SK-N-SH treated with all-trans-retinoic acid at 6 μM for 48 hours (cell line): ENCODE measurements around the gene MMD.

Source experiments
- ATAC-seq: fragments of 200-7000 bp; cut with Tn5 transposase; 3 replicates; pipeline ENCODE4 v1.9.1; 2020; ENCODE audit warnings: mild to moderate bottlenecking, moderate library complexity
- ARNTL ChIP-seq: fragments of 450-650 bp; formaldehyde crosslinking; IDR thresholded peaks from 2 replicates; pipeline ENCODE4 v1.5.0; 2020; ENCODE audit warnings: low read depth, mild to moderate bottlenecking, moderate library complexity, borderline replicate concordance
- BACH2 ChIP-seq: fragments of 250-450 bp; sonication (Bioruptor Pico); IDR thresholded peaks from 2 replicates; pipeline ENCODE4 v1.9.0; 2021; ENCODE audit warnings: mild to moderate bottlenecking, borderline replicate concordance
- CSDC2 ChIP-seq: fragments of 250-450 bp; sonication (Bioruptor Pico); IDR thresholded peaks from 2 replicates; pipeline ENCODE4 v1.5.0; 2020; ENCODE audit warnings: mild to moderate bottlenecking, moderate library complexity
- ESRRG ChIP-seq: fragments of 250-450 bp; sonication (Bioruptor Pico); IDR thresholded peaks from 2 replicates; pipeline ENCODE4 v1.6.1; 2021; ENCODE audit warnings: mild to moderate bottlenecking
- GLIS3 ChIP-seq: fragments of 250-450 bp; sonication (Bioruptor Pico); IDR thresholded peaks from 2 replicates; pipeline ENCODE4 v1.5.0; 2020; ENCODE audit warnings: mild to moderate bottlenecking, moderate library complexity
- ISL1 ChIP-seq: fragments of 250-450 bp; sonication (Bioruptor Pico); IDR thresholded peaks from 2 replicates; pipeline ENCODE4 v2.1.2; 2022; ENCODE audit warnings: mild to moderate bottlenecking, moderate library complexity
- PPARA ChIP-seq: fragments of 250-450 bp; sonication (Bioruptor Pico); IDR thresholded peaks from 2 replicates; pipeline ENCODE4 v1.5.0; 2020; ENCODE audit warnings: mild to moderate bottlenecking, borderline replicate concordance
- RARB ChIP-seq: fragments of 250-450 bp; sonication (Bioruptor Pico); IDR thresholded peaks from 2 replicates; pipeline ENCODE4 v1.8.0; 2021; ENCODE audit warnings: mild to moderate bottlenecking, moderate library complexity
- TCF4 ChIP-seq: fragments of 250-450 bp; sonication (Bioruptor Pico); IDR thresholded peaks from 2 replicates; pipeline ENCODE4 v1.8.0; 2021; ENCODE audit warnings: mild to moderate bottlenecking, moderate library complexity, borderline replicate concordance
- TOX ChIP-seq: fragments of 250-450 bp; sonication (Bioruptor Pico); IDR thresholded peaks from 2 replicates; pipeline ENCODE4 v1.8.0; 2021; ENCODE audit warnings: mild to moderate bottlenecking, moderate library complexity, borderline replicate concordance
- ZC3H10 ChIP-seq: fragments of 250-450 bp; sonication (Bioruptor Pico); IDR thresholded peaks from 2 replicates; pipeline ENCODE4 v1.5.1; 2021; ENCODE audit warnings: mild to moderate bottlenecking, moderate library complexity
- ZFP3 ChIP-seq: fragments of 250-450 bp; sonication (Bioruptor Pico); IDR thresholded peaks from 2 replicates; pipeline ENCODE4 v1.5.0; 2020; ENCODE audit warnings: mild to moderate bottlenecking, moderate library complexity
- ZNF70 ChIP-seq: fragments of 450-650 bp; formaldehyde crosslinking; IDR thresholded peaks from 2 replicates; pipeline ENCODE4 v1.5.0; 2020; ENCODE audit warnings: mild to moderate bottlenecking, moderate library complexity
- ZNF8 ChIP-seq: fragments of 450-650 bp; formaldehyde crosslinking; IDR thresholded peaks from 2 replicates; pipeline ENCODE4 v1.5.0; 2020; ENCODE audit warnings: mild to moderate bottlenecking, moderate library complexity
- TF ChIP-seq, protein P1 (sequence below): fragments of 250-450 bp; sonication (Bioruptor Pico); IDR thresholded peaks from 2 replicates; pipeline ENCODE4 v1.8.0; 2021; ENCODE audit warnings: low read depth, mild to moderate bottlenecking, moderate library complexity, borderline replicate concordance
- TF ChIP-seq, protein P2 (sequence below): fragments of 250-450 bp; sonication (Bioruptor Pico); IDR thresholded peaks from 2 replicates; pipeline ENCODE4 v1.5.1; 2021; ENCODE audit warnings: mild to moderate bottlenecking, moderate library complexity
- TF ChIP-seq, protein P3 (sequence below): fragments of 250-450 bp; sonication (Bioruptor Pico); IDR thresholded peaks from 2 replicates; pipeline ENCODE4 v1.5.1; 2020; ENCODE audit warnings: low read depth, mild to moderate bottlenecking, moderate library complexity
- TF ChIP-seq, protein P4 (sequence below): fragments of 250-450 bp; sonication (Bioruptor Pico); IDR thresholded peaks from 2 replicates; pipeline ENCODE4 v1.5.0; 2020; ENCODE audit warnings: mild to moderate bottlenecking, moderate library complexity

MMD gene

DNA sequence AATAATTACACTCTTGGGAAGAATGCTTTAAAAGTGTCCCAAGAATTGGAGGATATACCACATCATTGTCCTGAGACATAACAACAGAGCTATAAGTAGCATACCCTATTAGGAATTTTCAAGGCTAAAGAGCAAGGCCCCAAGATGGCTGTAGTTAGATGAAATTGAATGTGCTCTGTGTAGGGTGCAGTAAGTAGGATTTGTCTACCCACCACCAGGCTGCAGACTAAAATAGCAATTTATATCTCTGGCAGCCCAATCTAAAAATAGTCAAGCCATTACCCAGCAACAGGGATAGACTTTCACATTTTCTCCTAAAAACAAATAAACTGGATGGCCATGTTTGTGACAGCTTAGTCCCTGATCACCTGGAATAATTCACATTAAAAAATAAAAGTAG, 5.6 kb downstream of the MMD start:
- TF ChIP-seq ZNF8 (CRISPR knock-in tag) (no peak), ARNTL (CRISPR knock-in tag) (no peak), ZNF70 (CRISPR knock-in tag) (no peak), TOX (no peak), ESRRG (CRISPR knock-in tag) (no peak), PPARA (CRISPR knock-in tag) (no peak)
- TF ChIP-seq, protein P1, sequence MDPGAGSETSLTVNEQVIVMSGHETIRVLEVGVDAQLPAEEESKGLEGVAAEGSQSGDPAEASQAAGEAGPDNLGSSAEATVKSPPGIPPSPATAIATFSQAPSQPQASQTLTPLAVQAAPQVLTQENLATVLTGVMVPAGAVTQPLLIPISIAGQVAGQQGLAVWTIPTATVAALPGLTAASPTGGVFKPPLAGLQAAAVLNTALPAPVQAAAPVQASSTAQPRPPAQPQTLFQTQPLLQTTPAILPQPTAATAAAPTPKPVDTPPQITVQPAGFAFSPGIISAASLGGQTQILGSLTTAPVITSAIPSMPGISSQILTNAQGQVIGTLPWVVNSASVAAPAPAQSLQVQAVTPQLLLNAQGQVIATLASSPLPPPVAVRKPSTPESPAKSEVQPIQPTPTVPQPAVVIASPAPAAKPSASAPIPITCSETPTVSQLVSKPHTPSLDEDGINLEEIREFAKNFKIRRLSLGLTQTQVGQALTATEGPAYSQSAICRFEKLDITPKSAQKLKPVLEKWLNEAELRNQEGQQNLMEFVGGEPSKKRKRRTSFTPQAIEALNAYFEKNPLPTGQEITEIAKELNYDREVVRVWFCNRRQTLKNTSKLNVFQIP (CRISPR knock-in tag), result no peak
- TF ChIP-seq, protein P2, sequence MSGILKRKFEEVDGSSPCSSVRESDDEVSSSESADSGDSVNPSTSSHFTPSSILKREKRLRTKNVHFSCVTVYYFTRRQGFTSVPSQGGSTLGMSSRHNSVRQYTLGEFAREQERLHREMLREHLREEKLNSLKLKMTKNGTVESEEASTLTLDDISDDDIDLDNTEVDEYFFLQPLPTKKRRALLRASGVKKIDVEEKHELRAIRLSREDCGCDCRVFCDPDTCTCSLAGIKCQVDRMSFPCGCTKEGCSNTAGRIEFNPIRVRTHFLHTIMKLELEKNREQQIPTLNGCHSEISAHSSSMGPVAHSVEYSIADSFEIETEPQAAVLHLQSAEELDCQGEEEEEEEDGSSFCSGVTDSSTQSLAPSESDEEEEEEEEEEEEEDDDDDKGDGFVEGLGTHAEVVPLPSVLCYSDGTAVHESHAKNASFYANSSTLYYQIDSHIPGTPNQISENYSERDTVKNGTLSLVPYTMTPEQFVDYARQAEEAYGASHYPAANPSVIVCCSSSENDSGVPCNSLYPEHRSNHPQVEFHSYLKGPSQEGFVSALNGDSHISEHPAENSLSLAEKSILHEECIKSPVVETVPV (CRISPR knock-in tag), result no peak
- ATAC-seq, result no peak

DNA sequence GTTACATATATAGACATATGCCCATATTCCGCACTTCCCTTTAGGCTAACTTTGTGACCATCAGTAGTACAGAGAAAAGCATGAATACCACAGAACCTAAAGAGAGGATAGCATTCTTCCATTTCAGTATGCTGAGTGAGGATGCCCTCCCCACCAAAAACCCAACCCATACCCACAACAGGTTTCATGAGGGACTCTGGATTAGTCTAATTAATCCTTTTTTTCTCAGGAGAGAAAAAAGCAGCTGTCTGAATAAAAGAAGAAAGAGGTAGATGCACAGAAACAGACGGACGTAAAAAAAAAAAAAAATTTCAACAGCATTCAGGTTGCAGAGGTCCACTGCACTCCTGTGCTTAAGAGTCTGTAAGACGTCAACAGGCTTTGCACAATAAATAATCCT, 6.7 kb downstream of the MMD start:
- TF ChIP-seq ZNF70 (CRISPR knock-in tag), result no peak
- no peak for TF ChIP-seq ZNF8 (CRISPR knock-in tag)
- TF ChIP-seq PPARA (CRISPR knock-in tag), result no peak
- TF ChIP-seq ZFP3 (CRISPR knock-in tag), result no peak
- no peak for TF ChIP-seq ISL1 (CRISPR knock-in tag)
- TF ChIP-seq TCF4 (CRISPR knock-in tag), result no peak
- TF ChIP-seq BACH2 (CRISPR knock-in tag), result no peak
- no peak for TF ChIP-seq ARNTL (CRISPR knock-in tag)
- TF ChIP-seq GLIS3 (CRISPR knock-in tag), result no peak
- TF ChIP-seq, protein P2 (CRISPR knock-in tag), result no peak
- TF ChIP-seq, protein P3, sequence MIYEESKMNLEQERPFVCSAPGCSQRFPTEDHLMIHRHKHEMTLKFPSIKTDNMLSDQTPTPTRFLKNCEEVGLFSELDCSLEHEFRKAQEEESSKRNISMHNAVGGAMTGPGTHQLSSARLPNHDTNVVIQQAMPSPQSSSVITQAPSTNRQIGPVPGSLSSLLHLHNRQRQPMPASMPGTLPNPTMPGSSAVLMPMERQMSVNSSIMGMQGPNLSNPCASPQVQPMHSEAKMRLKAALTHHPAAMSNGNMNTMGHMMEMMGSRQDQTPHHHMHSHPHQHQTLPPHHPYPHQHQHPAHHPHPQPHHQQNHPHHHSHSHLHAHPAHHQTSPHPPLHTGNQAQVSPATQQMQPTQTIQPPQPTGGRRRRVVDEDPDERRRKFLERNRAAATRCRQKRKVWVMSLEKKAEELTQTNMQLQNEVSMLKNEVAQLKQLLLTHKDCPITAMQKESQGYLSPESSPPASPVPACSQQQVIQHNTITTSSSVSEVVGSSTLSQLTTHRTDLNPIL (CRISPR knock-in tag), result no peak
- TF ChIP-seq, protein P4, sequence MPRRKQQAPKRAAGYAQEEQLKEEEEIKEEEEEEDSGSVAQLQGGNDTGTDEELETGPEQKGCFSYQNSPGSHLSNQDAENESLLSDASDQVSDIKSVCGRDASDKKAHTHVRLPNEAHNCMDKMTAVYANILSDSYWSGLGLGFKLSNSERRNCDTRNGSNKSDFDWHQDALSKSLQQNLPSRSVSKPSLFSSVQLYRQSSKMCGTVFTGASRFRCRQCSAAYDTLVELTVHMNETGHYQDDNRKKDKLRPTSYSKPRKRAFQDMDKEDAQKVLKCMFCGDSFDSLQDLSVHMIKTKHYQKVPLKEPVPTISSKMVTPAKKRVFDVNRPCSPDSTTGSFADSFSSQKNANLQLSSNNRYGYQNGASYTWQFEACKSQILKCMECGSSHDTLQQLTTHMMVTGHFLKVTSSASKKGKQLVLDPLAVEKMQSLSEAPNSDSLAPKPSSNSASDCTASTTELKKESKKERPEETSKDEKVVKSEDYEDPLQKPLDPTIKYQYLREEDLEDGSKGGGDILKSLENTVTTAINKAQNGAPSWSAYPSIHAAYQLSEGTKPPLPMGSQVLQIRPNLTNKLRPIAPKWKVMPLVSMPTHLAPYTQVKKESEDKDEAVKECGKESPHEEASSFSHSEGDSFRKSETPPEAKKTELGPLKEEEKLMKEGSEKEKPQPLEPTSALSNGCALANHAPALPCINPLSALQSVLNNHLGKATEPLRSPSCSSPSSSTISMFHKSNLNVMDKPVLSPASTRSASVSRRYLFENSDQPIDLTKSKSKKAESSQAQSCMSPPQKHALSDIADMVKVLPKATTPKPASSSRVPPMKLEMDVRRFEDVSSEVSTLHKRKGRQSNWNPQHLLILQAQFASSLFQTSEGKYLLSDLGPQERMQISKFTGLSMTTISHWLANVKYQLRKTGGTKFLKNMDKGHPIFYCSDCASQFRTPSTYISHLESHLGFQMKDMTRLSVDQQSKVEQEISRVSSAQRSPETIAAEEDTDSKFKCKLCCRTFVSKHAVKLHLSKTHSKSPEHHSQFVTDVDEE (CRISPR knock-in tag), result no peak
- TF ChIP-seq, protein P1 (CRISPR knock-in tag), result no peak
- TF ChIP-seq ZC3H10, result no peak
- no peak for TF ChIP-seq CSDC2 (CRISPR knock-in tag)
- no peak for TF ChIP-seq RARB (CRISPR knock-in tag)
- ATAC-seq, result no peak

DNA sequence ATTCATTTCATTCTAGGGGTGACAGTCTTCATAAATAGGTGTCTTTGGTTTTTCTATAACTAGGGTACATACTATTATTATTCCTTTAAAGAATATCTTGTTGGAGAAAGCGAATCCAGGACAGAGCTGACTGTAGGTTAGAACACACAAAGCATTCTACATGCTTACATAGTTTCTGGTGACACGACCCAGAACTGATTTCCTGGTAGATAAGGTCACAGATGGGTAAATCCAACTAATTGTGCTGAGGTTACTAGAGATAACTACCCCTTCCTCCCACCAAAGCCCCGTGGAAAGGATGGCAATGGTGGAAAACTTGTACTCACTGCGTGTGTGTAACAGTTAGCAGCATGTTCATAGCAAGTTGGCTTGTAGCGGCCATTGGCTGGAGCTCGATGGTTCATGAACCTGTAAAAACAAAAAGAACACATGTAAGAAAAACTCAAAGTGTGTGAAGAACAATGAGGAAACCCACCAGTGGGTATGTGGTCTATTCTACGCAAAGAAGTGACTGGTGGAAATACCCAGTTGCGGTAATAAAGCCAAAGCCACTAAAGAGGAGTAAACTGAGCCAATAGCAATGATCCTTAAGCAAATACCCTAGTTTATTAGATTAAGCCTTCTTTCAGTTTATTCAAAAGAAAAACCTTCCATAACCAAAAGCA, 7.7 kb downstream of the MMD start:
- no peak for ATAC-seq
- TF ChIP-seq TCF4 (CRISPR knock-in tag), result no peak
- no peak for TF ChIP-seq ESRRG (CRISPR knock-in tag)
- no peak for TF ChIP-seq GLIS3 (CRISPR knock-in tag)
- no peak for TF ChIP-seq ZC3H10
- no peak for TF ChIP-seq ZNF8 (CRISPR knock-in tag)
